ENCODE data around the gene OR2T4. TPM values are rescaled to one million over a fixed set of nuclear protein-coding genes. Genes with fewer than 3 reads are reported as not detected.

Gene OR2T4
- total RNA-seq, 1 donor from 2014 or later: not detected

GRCh38 chr1:248376916-248377315 lies 15.5 kb downstream of the OR2T4 start:
- H3K36me3 Mint-ChIP-seq (ENCODE audit: unreplicated experiment): no peaks in the 10 kb centered on the region
- no peaks in the 10 kb centered on the region for H3K4me1 Mint-ChIP-seq (ENCODE audit: unreplicated experiment)
- no peak overlapping the region for H3K27ac Mint-ChIP-seq (ENCODE audit: unreplicated experiment)
- H3K4me3 Mint-ChIP-seq (ENCODE audit: unreplicated experiment): no peak overlapping the region
- no peak for DNase-seq (ENCODE audit: extremely low spot score, unreplicated experiment)
- TF ChIP-seq CTCF (IDR thresholded peaks at IDR 0.05): no peak
- no peaks in the 10 kb centered on the region for H3K27me3 Mint-ChIP-seq (ENCODE audit: unreplicated experiment)
- H3K9me3 Mint-ChIP-seq (ENCODE audit: unreplicated experiment): peaks cover 52% of the 10 kb centered on the region

- no peaks in the 10 kb centered on the region for H3K4me1 Mint-ChIP-seq (ENCODE audit: unreplicated experiment)
- TF ChIP-seq CTCF (IDR thresholded peaks at IDR 0.05): no peak
- peaks cover 30% of the 10 kb centered on the region for H3K9me3 Mint-ChIP-seq (ENCODE audit: unreplicated experiment)
- no peak for DNase-seq (ENCODE audit: extremely low spot score, unreplicated experiment)
- no peak overlapping the region for H3K27ac Mint-ChIP-seq (ENCODE audit: unreplicated experiment)
- no peaks in the 10 kb centered on the region for H3K27me3 Mint-ChIP-seq (ENCODE audit: unreplicated experiment)
- no peak overlapping the region for H3K4me3 Mint-ChIP-seq (ENCODE audit: unreplicated experiment)
- H3K36me3 Mint-ChIP-seq (ENCODE audit: unreplicated experiment): no peaks in the 10 kb centered on the region
Measured at GRCh38 chr1:248380854-248381253, 19.4 kb downstream of the OR2T4 start.

GRCh38 chr1:248388426-248388825 lies 27.0 kb downstream of the OR2T4 start:
- Mint-ChIP-seq H3K9me3 (ENCODE audit: unreplicated experiment) (peaks cover 49% of the 10 kb centered on the region), H3K27ac (ENCODE audit: unreplicated experiment) (no peak overlapping the region), H3K4me3 (ENCODE audit: unreplicated experiment) (no peak overlapping the region), H3K27me3 (ENCODE audit: unreplicated experiment) (no peaks in the 10 kb centered on the region), H3K36me3 (ENCODE audit: unreplicated experiment) (no peaks in the 10 kb centered on the region), H3K4me1 (ENCODE audit: unreplicated experiment) (no peaks in the 10 kb centered on the region)
- TF ChIP-seq CTCF (IDR thresholded peaks at IDR 0.05): no peak
- no peak for DNase-seq (ENCODE audit: extremely low spot score, unreplicated experiment)

GRCh38 chr1:248393050-248393449 lies 31.6 kb downstream of the OR2T4 start:
- H3K4me1 Mint-ChIP-seq (ENCODE audit: unreplicated experiment): no peaks in the 10 kb centered on the region
- no peak overlapping the region for H3K4me3 Mint-ChIP-seq (ENCODE audit: unreplicated experiment)
- H3K36me3 Mint-ChIP-seq (ENCODE audit: unreplicated experiment): no peaks in the 10 kb centered on the region
- TF ChIP-seq CTCF (IDR thresholded peaks at IDR 0.05): no peak
- H3K27ac Mint-ChIP-seq (ENCODE audit: unreplicated experiment): no peak overlapping the region
- peaks cover 71% of the 10 kb centered on the region for H3K9me3 Mint-ChIP-seq (ENCODE audit: unreplicated experiment)
- no peaks in the 10 kb centered on the region for H3K27me3 Mint-ChIP-seq (ENCODE audit: unreplicated experiment)
- no peak for DNase-seq (ENCODE audit: extremely low spot score, unreplicated experiment)

GRCh38 chr1:248402748-248403147 lies 41.3 kb downstream of the OR2T4 start, which contains the start of gene OR2T1:
Gene OR2T1, plus strand, starts transcription at chr1:248403048. Its CDS starts 3,100 bp downstream, at chr1:248406148.
- Mint-ChIP-seq H3K36me3 (ENCODE audit: unreplicated experiment) (no peaks in the 10 kb centered on the region), H3K4me3 (ENCODE audit: unreplicated experiment) (no peak within 1 kb of the TSS), H3K4me1 (ENCODE audit: unreplicated experiment) (no peaks in the 10 kb centered on the region), H3K27me3 (ENCODE audit: unreplicated experiment) (no peaks in the 10 kb centered on the region), H3K9me3 (ENCODE audit: unreplicated experiment) (peaks cover 35% of the 10 kb centered on the region), H3K27ac (ENCODE audit: unreplicated experiment) (no peak within 1 kb of the TSS)
- DNase-seq (ENCODE audit: extremely low spot score, unreplicated experiment): no peak
- no peak for TF ChIP-seq CTCF (IDR thresholded peaks at IDR 0.05)

Measured in osteocyte (in vitro differentiated cells).